ENCODE measurements around the gene SLIT2. TPM values are rescaled to one million over a fixed set of nuclear protein-coding genes. Genes with fewer than 3 reads are reported as not detected.

Gene SLIT2
- total RNA-seq, 1 donor from 2014 or later, result 11.6 TPM

GRCh38 chr4:20298455-20298854 is 46.8 kb downstream of the SLIT2 start:
- Mint-ChIP-seq H3K36me3 (ENCODE audit: insufficient read depth) (no peaks in the 10 kb centered on the region), H3K27ac (no peak overlapping the region), H3K9me3 (ENCODE audit: low read depth) (no peaks in the 10 kb centered on the region), H3K4me1 (ENCODE audit: low read depth) (no peaks in the 10 kb centered on the region), H3K27me3 (no peaks in the 10 kb centered on the region), H3K4me3 (ENCODE audit: low read depth) (no peak overlapping the region)
- DNase-seq (ENCODE audit: low spot score, unreplicated experiment), result no peak
- no peak for TF ChIP-seq CTCF (IDR thresholded peaks at IDR 0.05; ENCODE audit: unreplicated experiment)

GRCh38 chr4:20298986-20299385 is 47.3 kb downstream of the SLIT2 start:
- no peak for TF ChIP-seq CTCF (IDR thresholded peaks at IDR 0.05; ENCODE audit: unreplicated experiment)
- no peak overlapping the region for H3K4me3 Mint-ChIP-seq (ENCODE audit: low read depth)
- H3K4me1 Mint-ChIP-seq (ENCODE audit: low read depth), result no peaks in the 10 kb centered on the region
- no peaks in the 10 kb centered on the region for H3K27me3 Mint-ChIP-seq
- H3K9me3 Mint-ChIP-seq (ENCODE audit: low read depth), result no peaks in the 10 kb centered on the region
- DNase-seq (ENCODE audit: low spot score, unreplicated experiment), result no peak
- no peak overlapping the region for H3K27ac Mint-ChIP-seq
- H3K36me3 Mint-ChIP-seq (ENCODE audit: insufficient read depth), result no peaks in the 10 kb centered on the region

GRCh38 chr4:20299515-20299914 is 47.8 kb downstream of the SLIT2 start:
- no peak overlapping the region for H3K4me3 Mint-ChIP-seq (ENCODE audit: low read depth)
- peak; percentile 51 for TF ChIP-seq CTCF (IDR thresholded peaks at IDR 0.05; ENCODE audit: unreplicated experiment)
- no peaks in the 10 kb centered on the region for H3K9me3 Mint-ChIP-seq (ENCODE audit: low read depth)
- no peaks in the 10 kb centered on the region for H3K36me3 Mint-ChIP-seq (ENCODE audit: insufficient read depth)
- no peak for DNase-seq (ENCODE audit: low spot score, unreplicated experiment)
- H3K4me1 Mint-ChIP-seq (ENCODE audit: low read depth), result no peaks in the 10 kb centered on the region
- H3K27me3 Mint-ChIP-seq, result no peaks in the 10 kb centered on the region
- no peak overlapping the region for H3K27ac Mint-ChIP-seq

GRCh38 chr4:20301161-20301560 is 49.5 kb downstream of the SLIT2 start:
- H3K4me1 Mint-ChIP-seq (ENCODE audit: low read depth), result no peaks in the 10 kb centered on the region
- no peak for TF ChIP-seq CTCF (IDR thresholded peaks at IDR 0.05; ENCODE audit: unreplicated experiment)
- H3K27me3 Mint-ChIP-seq, result no peaks in the 10 kb centered on the region
- no peaks in the 10 kb centered on the region for H3K36me3 Mint-ChIP-seq (ENCODE audit: insufficient read depth)
- no peak for DNase-seq (ENCODE audit: low spot score, unreplicated experiment)
- H3K27ac Mint-ChIP-seq, result no peak overlapping the region
- H3K4me3 Mint-ChIP-seq (ENCODE audit: low read depth), result no peak overlapping the region
- no peaks in the 10 kb centered on the region for H3K9me3 Mint-ChIP-seq (ENCODE audit: low read depth)

All from progenitor cell of endocrine pancreas (in vitro differentiated cells).